Measurements from ENCODE around the gene RAPGEF4.

DNA sequence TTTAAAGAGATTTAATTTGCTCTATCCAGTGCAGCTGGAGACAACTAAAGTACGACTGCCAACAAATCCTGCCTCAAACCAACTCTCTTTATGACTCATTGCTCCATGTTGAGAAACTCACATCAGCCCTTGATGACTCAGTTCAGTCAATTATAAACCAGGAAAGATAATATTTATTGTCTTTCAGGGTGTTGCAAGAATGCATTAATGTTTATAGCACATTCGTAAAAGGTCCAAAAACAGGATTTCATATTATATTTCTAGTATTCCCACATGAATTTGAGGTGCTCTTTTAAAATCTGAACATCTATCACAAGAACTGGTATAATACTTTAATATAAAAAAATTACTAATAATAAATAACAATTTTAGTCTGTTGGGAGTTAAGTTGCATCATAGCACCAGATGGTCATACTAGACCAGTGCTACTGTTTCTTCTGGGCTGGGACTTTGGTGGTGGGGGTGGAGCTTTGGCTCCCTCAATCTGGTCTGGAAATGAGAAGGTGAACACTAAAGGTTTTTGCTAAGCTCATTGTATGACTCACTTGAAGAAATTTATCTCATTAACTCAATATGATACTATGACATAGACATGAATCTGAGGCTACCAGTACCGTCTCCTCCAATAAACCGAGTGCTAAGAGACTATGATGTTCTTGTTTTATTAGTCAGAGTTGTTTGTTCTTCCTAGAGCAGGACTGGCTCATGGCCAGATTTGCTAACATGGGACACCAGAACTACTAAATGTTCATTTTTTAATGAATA, 313.4 kb downstream of the RAPGEF4 start:
- no peak for TF ChIP-seq SIN3A (IDR thresholded peaks at IDR 0.05; ENCODE audit: borderline replicate concordance, insufficient read depth, low read depth, low read length)
- no peak for TF ChIP-seq CTCF (IDR thresholded peaks at IDR 0.05)

Data from Panc1 (cell line).